Measurements from ENCODE around the gene RAPGEF4.
"Not testable (repeated sequence)": the region's sequence is repeated elsewhere in the genome, so short reads cannot be mapped to it uniquely, and the experiment has no call there.

Gene RAPGEF4

DNA sequence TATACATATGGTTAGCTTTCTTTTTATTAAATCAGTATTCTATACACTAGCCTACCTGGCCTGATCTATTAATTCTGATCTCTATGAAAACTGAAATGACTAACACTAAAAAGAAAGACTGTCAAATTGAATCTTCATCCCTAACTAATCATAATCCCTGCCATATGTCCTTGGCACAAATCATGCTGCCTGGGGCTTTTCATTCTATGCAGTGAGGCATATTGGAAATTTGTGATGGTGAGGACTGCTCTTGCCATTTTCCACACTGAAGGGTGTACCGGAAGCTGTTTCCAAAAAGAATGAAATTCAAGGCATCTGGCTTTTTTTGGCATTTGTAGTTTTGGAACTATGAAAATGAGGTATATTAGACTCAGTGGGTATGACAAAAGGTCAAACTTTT lies 39.7 kb downstream of the RAPGEF4 start:
- no peak for DNase-seq

DNA sequence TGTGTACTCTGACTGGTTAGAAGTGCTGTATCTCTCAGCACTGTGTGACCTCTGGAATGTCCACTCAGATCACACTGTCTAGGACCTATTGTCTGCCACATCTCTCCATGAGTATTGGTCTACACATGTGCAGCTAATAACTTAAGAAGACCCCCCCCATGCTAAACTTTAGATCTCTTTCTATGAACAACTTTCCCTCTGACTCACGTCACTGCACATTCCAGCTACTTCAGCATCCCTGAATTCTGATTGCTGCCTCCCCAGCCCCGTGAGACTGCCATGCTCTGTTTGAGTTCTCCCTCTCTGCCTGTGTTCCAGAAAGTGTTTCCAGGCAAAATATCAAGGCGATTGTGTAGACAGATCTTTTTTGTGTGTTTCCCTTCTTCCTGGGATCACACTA lies 41.8 kb downstream of the RAPGEF4 start:
- DNase-seq: peak; percentile 38

DNA sequence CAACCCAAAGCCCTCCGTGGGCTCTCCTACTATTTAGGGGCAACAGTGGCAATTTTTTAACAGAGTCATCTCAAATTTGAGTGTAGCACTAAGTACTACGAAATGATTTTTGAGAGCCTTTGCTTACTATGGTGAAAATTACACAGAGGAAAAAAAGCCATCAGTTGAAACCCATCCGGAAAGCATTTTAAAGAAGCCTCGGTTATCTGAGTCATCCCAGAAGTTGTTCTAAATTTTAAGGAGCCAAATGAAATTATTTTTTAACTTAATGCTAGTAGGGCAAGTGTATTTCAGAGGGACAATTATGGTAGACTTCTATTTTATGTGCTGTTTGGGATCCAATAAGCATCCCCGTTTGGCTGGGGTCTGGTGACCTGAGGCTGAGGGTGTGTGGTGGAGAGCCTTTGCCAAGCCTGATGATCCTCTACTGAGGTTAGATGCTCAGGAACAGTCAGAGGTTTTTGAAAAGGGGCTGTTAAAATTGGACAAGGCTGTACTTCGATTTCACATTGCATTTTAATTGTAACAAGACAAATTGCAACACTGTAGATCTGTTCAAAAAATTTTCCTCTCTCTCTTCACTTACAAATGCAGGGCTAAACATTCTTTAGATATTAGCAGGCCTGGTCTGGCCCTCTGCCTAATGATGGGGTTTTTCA lies 47.0 kb downstream of the RAPGEF4 start:
- DNase-seq: peak; percentile 5

DNA sequence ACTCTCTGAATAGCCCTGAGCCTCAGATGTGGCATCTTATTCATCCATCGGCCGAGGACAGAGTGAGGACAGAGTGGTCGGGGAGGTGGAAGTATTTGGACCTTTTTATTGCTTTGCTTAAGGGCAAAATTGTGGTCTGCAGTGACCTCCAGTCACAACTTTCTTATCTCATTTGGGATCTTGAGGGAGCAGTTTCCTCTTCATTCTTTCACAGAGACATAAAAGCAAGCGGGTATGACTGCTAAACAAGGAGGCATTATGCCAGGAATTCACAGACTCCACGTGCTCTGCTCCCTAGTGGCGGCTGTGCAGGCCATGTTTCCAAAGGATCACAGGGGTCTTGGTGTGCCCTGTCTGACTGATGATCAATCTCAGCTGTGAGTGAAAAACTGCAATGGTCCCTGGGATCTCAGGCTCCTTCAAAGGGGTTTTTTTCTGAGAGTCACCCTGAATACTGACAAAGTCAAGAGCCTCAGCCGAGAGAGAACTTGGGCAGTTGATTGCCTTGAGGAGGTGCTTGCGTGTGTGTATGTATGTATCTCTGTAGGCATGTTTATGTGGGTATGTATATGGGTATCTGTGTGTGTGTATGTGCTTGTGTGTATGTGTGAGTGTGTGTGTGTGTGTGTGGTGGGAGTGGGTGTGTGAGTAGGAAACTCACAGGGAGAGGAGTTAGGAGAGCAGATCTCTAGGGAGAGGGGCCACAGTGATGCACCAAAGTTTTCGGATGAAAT lies 47.7 kb downstream of the RAPGEF4 start:
- peak; percentile 91 for DNase-seq

DNA sequence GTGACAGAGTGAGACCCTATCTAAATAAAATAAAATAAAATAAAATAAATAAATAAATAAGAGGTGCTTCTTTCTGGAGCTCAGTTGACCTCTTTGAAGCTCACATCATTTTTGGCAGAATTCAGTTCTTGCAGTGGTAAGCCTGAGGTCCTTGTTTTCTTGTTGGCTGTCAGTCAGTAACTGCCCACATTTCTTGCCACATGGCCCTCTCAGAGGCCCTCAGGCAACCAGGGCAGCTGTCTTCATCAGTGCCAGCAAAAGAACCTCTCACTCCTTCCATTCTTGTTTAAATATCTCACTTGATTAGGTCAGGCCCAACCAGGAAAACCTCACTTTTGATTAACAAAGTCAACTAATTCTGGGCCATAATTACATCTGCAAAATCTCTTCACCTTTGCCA lies 53.2 kb downstream of the RAPGEF4 start:
- DNase-seq: no peak

DNA sequence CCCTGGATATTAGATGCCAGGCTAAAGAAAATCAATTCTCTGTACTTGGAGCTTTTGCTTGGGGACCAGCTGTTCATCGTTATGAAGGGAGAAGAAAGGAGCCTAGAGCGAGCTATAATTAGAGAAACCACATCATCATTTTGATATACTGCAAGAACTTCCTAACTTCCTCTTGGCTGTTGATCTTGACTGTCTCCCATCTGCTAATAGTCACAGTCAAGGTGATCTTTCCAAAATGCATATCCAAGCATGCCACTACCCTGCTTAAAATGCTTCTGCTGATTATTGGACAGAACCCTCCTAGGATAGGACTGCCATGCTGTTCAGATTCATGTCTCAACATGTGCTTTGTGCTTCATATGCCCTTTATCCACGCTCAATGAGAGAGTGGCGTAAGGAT lies 54.8 kb downstream of the RAPGEF4 start:
- DNase-seq: no peak

DNA sequence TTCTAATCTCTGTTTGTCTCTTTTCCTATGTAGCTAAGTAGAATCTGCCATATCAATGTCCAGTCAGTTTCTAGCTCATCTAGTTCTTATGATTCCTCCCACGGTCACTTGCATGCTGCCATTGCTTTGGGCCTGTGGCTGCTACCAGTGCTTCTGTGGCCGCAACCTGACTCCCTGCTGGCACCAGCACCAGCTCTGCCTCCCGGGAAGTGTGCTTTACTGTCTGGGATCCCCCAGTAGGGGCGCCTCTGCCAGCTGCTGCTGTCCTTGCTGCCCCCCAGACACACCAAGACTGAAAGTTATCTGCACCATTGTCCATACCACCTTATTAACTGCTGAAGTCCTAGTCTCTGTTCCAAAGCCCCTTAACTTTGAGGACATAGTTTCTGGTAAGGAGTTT lies 56.3 kb downstream of the RAPGEF4 start:
- DNase-seq: no peak

DNA sequence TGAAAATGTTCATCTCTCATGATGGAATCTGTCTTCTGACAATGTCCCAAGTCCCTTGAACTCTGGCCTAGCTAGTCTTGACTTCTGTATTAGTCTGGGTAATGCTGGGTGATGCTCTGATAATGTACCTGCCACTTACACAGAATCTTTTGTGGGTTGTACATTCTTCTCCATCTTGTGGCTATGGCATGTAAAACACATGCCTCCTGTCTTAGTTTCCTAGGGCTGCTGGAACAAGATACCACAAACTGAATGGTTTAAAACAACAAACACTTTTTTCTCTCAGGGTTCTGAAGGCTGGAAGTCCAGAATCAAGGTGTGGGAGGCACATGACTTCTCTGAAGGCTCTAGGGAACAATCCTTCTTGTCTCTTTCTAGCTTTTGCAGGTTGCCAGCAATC lies 57.1 kb downstream of the RAPGEF4 start:
- peak; percentile 26 for DNase-seq

DNA sequence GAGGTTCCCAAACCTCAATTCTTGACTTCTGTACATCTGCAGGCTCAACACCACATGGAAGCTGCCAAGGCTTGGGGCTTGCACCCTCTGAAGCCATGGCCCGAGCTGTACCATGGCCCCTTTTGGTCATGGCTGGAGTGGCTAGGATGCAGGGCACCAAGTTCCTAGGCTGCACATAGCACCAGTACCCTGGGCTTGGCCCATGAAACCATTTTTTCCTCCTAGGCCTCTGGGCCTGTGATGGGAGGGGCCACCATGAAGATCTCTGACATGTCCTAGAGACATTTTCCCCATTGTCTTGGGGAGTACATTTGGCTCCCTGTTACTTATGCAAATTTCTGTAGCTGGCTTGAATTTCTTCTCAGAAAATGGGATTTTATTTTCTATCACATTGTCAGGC lies 67.7 kb downstream of the RAPGEF4 start:
- DNase-seq: not testable (repeated sequence)

DNA sequence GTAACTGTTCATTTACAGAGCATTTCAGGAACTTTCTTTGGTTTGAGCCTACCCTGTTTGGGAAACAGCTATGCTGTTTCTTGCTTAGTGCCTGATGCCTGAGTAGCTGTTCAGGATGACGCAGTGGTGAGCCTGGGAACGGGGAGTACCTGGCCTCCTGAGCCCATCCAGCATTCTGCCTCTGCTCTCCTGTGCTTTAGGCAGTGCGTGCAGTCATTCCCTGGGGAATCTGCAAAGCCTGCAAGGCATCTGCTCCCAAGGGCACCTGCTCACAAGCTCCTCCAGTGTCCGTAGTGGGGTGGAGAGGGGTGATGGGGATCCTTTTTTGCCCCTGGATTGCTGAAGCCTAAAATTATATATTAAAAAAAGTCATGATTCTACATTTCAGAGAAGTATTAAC lies 68.8 kb downstream of the RAPGEF4 start:
- DNase-seq: no peak

DNA sequence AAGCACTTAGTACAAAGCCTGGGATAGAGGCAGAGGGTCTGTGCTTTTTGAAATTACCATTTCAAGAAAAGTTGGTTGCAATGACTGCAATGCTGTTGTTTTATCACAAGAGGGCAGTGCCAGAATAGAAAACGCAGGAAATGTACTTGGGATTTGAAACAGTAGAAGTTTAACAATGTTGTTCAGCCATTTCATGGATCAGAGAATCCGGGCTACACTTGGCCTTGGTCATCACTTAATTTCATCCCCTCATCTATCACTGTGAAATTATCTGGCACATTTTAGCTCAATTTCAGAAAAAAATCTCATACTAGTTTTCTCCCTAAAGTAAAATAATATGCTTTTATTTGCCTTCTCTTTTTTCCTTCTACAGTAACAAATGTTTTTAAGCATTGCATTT lies 70.8 kb downstream of the RAPGEF4 start:
- DNase-seq: peak; percentile 55

DNA sequence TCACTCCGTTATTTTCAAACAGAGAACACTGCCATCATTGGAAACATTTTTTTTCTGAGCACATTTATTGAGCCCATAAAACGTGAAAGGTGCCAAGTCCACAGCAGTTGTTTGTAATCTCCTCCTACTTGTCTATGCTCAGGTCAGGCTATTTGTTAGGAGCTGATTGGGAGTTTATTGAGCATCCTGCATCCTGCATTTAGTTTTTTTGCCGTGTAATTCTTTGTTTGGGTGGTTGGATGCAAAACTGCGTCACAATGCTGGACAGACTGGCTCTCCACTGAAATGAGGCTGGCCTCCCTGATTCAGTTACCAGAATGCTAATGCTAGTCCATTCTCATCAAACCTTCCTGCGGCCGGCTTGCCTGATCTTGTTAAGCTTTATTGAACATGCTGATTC lies 71.4 kb downstream of the RAPGEF4 start:
- no peak for DNase-seq

DNA sequence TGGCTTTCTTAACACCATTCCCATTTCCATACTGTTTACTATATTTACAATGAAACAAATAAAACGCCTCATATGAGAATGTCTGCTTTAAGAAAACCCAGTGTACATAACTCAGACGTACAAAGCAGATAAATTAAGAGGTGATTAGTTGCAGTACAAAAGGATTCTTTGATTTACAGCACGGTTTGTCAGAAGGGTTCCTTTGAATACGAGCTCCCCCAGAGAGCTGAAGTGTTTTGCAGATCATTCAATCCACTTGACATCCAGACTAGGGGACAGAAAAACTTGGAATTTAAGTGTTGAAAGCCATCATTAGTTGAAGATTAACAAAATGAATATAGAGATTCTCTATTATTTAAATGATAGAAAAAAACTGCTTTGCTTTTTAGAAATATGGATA lies 72.5 kb downstream of the RAPGEF4 start:
- DNase-seq: no peak

DNA sequence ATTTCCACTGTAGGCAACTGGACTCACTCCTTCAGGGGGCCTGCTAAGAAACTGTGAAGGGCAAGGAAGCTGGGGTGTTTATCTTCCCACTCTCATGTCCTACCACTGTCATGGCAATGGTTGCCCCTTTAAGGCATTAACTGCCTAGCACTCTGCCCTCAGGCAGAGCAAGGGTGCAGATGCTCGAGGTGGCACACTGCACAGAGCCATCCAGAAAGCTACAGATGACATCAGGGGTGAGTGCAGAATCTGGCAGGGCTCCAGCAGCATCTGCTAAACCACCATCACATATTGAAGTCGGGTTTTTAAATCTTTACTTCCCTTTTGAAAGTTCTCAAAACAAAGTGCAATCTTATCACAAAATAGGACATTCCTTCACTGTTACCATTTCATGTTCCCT lies 75.4 kb downstream of the RAPGEF4 start:
- DNase-seq: no peak

DNA sequence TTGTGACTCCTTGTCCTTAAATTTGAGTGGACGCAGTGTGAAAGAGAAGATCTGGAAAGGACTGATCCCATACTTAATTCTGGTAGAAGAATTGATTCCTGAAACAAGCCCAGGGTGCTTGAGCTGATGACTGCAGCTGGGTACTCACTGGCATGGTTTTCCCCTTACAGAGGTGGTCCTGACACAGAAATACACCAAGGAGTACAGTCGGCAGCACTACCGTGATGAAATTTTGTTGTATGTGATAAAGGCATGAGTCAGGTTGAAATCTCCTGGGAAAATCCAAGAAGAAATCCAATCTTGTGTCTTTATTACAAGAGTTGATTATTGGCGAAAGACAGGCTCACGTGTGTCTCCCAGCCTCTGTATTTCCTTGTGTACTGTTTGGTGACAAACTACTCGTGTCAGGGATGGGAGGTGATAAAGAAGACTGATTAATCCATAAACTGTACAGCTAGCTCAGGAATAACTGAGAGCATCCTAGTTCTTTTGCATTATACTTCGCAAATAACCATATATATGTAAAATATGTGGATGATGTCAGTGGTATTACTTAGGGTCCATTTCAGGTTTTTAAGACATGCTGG lies 76.6 kb downstream of the RAPGEF4 start:
- DNase-seq: no peak

DNA sequence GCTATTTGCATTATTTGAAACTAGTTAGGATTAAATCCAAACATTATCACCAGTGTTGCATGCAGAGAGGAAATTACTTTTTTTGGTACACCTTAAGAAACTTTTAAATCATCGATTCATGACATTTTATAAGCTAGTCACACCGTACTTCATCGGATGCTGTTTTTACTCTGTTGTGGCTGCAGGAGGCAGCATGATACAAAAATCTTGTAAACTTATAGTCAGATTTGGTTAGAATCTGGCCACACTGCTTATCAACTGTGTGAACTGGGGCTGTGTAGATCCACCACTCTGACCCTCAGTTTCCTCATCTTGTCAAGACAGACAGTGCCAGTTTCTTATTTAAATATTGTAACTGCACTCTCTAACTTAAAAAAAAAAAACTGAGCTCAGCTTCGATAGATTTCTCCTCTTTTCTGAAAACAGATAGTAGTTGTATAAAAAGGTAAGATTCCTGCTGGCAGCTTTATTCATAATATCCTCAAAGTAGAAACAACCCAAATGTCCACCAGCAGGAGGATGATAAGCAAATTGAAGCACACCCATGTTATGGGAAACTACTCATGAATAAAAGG lies 77.8 kb downstream of the RAPGEF4 start:
- peak; percentile 30 for DNase-seq

DNA sequence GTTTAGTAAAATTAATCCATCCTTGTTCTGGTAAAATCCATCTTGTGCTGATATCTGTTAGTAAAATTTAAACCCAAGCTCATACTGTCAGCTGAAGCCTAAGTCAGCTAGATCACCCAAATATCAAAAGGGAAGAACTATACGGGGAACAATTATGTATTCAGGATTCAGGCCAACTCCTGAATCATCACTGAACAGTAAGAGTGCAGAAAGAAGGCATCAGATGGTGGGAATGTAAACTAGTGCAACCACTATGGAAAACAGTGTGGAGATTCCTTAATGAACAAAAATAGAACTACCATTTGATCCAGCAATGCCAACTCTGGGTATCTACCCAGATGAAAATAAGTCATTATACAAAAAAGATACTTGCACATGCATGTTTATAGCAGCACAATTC lies 81.8 kb downstream of the RAPGEF4 start:
- peak; percentile 45 for DNase-seq

DNA sequence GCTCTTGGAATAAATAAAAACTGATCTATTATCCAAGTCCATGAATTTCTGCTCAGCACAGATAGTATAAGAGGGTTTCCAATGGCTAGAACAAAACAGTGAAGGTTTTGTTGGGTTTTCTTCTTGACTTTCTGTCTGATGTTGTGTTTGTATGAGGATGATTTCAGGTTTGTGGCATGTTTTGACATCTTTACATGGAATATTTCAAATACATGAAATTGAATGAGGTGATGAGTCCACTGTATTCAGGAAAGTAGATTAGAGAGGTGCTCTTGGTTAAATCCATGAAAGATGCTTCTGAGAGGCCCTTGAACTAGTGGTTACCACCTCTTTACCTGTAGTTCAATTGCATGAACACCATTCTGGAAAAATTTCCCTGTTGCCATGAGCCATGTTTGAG lies 84.3 kb downstream of the RAPGEF4 start:
- no peak for DNase-seq

DNA sequence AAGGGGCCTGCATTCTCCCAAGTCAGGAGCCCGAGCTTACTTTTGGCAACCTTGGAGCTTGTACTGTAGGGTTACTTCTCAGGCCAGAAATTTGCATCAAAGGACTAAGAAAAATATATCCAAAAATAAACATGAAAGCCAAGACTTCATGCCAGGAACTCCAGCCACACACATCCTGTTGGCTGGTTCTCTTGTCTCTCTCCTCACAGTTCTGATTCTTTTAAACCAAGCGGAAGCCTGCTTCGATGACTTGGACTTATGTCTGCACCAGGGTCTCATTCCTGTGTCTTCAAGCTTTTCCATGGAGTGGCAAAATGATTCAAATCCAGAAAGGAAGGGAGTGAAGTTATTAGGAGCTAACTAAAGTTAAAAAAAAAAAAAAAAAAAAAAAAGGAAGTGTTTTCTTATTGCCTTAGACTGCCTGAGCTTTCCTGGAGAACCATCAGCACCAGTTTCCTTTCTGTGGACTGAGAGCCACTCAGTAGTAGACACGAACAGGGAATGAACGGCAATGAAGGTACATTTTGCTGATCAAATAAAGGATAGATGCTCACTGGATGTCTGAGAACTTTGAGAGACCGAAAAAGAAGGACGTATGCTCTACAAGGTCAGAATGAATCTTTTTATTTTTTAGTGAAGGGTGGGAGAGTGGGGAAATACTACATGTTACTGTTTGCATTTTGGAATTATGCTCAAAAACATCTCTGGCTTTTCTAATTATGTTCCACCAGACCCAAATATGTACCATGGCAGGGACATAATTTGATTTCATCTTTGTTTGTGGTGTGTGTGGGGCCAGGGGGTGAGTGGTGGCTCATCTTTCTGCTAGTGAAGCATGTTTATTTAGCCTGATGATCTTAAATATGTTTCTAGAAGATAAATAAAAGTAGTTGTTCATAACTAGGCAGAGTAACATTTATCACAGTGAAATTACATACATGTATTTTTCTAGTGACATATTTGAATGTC lies 86.0 kb downstream of the RAPGEF4 start:
- no peak for DNase-seq

DNA sequence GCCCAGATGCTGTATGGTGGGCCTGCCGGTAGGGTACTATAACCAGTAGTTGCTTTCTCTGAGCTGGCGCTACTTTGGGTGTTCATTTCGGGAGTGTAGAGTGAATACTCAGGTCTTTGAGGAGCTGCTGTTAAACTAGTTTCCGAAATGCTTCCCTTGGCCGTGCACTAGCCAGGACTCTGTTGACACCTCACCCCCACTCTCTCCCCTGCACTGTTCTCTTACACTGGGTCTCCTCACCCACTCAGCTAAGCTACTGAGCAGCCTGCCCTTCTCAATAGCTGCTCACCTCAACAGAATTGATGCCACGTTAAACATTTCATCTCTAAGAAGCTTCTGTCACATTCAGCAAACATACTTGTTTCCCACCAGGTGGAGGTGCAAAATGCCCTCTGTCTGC lies 86.9 kb downstream of the RAPGEF4 start:
- DNase-seq: no peak

DNA sequence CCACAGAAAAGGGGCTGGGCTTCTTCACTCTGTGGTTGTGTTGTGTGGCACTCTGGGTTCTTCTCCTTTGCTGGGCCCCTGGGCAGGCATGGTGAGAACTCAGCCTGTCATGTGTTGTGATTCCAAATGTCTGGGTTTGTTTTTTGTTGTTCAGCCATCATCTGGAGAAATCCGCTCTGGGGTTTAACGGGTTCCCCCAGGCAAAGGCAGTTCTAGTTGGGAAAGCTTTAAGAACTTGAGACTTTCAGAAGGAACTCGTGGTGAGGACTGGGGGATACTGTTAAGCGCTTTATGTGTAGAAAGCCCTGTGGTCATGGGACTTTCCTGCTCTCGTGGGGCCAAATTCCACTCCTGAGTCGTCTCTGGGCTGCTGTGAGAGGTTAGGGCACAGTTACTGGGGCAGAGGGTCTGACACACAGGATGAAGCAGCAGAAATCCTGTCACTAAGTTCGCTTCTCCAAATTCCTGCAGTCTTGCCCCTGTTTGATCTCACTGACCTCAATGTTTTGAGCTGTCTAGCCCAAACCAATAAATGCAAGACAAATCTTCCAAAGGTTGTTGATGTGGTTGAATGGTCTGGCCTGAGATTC lies 87.7 kb downstream of the RAPGEF4 start:
- no peak for DNase-seq

DNA sequence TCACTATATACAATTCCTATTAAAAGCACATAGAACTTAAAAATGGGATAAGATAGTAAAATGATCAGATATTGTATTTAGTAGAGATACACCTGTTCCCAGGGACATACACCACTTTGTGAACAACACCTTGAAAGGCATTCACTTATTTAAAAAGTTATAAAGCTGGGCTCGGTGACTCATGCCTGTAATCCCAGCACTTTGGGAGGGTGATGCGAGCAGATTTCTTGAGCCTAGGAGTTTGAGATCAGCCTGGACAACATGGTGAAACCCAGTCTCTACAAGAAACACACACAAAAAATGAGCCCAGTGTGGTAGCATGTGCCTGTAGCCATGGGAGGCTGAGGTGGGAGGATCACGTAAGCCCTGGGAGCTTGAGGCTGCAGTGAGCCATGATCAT lies 90.9 kb downstream of the RAPGEF4 start:
- DNase-seq: no peak
